CD1c-positive myeloid dendritic cell (primary cell): Measurements from ENCODE around the gene CIC.

Source experiments
- DNase-seq: peaks from one replicate; pipeline ENCODE4 v3.0.0-alpha.2; 2016; ENCODE audit errors: extremely low spot score

The CIC gene

DNA sequence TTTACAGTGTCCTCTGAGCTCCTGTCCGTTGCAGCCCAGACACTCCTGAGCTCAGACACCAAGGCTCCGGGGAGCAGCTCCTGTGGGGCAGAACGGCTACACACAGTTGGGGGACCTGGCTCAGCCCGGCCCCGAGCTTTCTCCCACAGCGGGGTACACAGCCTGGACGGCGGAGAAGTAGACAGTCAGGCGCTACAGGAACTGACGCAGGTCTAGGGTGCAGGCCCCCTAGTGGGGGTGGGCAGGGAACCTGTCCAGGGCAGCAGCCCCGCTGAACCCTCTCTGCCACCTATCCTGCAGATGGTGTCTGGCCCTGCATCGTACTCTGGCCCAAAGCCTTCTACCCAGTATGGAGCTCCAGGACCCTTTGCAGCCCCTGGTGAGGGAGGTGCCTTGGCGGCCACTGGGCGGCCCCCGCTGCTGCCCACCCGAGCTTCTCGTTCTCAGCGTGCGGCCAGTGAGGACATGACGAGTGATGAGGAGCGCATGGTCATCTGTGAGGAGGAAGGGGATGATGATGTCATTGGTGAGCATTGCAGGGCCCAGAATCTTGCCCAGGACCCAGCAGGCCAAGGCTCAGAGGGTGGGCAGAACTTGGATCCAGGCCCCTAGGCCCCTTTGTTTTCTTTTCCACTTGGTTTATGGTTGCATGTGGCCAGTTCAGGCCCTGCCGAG lies 20.0 kb downstream of the CIC start:
- DNase-seq = no peak

DNA sequence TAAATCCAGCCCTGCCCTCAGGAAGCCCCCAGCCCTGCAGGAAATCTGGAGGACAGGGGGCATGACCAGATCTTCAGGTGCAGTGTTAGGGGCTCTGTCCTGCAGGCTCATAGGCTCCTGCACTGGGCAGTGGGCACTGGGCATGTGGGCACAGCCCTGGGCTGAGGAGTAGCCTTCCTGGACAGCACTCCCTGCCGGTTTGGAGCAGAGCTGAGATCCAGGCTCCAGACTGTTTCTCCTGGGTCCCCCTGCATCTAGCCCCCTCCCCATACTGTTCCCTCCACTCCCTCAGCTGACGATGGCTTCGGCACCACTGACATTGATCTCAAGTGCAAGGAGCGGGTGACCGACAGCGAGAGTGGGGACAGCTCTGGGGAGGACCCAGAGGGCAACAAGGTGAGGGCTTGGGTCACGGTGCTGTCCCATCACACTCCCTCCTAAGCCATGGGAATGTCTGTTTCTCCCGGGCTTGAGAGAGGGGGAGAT lies 20.5 kb downstream of the CIC start:
- no peak for DNase-seq

DNA sequence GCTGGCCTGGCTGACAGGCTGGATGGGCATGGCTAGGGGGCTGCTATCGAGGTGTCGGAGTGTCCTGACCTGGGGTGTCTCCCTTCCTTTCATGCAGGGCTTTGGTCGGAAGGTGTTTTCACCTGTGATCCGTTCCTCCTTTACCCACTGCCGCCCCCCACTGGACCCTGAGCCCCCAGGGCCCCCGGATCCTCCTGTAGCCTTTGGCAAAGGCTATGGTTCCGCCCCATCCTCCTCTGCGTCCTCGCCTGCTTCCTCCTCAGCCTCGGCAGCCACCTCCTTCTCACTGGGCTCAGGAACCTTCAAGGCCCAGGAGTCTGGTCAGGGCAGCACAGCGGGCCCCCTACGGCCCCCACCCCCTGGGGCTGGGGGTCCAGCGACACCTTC lies 21.1 kb downstream of the CIC start:
- no peak for DNase-seq

DNA sequence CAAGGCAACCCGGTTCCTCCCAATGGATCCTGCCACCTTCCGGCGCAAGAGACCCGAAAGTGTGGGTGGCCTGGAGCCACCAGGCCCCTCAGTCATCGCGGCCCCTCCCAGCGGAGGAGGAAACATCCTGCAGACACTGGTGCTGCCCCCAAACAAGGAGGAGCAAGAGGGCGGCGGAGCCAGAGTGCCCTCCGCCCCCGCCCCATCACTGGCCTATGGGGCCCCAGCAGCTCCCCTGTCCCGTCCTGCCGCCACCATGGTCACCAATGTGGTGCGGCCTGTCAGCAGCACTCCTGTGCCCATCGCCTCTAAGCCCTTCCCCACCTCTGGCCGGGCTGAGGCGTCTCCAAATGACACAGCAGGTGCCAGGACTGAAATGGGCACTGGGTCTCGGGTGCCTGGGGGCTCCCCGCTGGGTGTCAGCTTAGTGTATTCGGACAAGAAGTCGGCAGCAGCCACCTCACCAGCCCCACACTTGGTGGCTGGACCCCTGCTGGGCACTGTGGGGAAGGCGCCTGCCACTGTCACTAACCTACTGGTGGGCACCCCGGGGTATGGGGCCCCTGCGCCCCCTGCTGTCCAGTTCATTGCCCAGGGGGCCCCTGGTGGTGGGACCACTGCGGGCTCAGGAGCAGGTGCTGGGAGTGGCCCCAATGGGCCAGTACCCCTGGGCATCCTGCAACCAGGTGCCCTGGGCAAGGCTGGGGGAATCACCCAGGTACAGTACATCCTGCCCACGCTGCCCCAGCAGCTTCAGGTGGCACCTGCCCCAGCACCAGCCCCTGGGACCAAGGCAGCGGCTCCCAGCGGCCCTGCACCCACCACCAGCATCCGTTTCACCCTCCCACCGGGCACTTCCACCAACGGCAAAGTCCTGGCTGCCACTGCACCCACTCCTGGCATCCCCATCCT lies 21.7 kb downstream of the CIC start:
- peak; percentile 35 for DNase-seq

DNA sequence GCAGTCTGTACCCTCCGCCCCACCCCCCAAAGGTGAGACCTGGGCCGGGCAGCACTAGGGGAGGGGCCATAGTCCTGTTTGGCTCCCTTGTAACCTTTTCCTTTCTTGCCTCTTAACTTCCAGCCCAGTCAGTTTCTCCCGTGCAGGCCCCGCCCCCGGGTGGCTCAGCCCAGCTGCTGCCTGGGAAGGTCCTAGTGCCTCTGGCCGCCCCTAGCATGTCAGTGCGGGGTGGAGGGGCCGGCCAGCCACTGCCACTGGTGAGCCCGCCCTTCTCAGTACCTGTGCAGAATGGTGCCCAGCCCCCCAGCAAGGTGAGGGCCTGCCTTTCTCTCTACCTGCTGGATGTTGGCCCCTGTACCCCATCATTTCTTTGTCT lies 22.4 kb downstream of the CIC start:
- DNase-seq = no peak

DNA sequence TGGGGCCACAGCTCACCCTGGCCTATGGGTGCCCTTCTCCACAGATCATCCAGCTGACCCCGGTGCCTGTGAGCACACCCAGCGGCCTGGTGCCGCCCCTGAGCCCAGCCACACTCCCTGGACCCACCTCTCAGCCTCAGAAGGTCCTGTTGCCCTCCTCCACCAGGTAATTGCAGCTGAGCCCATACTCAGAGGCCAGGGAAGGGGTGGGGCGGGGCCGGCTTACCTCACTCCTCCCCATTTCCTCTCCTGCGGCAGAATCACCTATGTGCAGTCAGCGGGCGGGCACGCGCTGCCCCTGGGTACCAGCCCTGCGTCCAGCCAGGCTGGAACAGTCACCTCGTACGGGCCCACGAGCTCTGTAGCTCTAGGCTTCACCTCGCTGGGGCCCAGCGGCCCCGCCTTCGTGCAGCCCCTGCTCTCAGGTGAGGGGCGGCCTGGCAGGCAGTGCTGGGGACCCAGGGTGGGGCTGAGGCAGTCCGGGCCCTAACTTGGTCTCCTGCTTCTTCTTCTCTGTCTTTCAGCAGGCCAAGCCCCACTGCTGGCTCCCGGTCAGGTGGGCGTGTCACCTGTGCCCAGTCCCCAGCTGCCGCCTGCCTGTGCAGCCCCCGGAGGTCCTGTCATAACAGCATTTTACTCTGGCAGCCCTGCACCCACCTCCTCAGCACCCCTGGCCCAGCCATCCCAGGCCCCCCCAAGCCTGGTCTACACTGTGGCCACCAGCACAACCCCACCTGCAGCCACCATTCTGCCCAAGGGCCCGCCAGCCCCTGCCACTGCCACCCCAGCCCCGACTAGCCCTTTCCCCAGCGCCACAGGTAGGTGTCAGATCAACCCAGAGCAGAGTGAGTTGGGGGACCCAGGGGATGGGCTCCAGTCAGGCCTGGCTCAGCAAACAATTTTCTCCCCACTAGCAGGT lies 23.2 kb downstream of the CIC start:
- no peak for DNase-seq

DNA sequence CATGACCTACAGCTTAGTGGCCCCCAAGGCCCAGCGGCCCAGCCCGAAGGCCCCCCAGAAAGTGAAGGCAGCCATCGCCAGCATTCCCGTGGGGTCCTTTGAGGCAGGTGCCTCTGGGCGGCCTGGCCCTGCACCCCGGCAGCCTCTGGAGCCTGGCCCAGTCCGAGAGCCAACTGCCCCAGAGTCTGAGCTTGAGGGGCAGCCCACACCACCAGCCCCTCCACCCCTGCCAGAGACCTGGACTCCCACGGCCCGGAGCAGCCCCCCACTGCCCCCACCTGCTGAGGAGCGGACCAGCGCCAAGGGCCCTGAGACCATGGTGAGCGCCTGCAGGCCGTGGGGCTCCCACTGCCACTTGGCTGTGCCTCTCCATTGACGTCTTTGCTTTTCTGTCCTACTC lies 23.9 kb downstream of the CIC start:
- DNase-seq = no peak

DNA sequence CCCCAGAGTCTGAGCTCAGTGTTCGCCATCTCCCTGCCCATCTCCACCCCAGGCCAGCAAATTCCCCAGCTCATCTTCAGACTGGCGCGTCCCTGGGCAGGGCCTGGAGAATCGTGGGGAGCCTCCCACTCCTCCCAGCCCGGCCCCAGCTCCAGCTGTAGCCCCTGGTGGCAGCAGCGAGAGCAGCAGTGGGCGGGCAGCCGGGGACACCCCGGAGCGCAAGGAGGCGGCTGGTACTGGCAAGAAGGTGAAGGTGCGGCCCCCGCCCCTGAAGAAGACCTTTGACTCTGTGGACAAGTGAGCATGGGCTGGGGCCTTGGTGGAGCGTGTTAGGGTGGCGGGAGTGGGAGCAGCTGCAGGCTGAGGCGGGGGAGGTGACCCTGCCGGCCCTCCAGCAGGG lies 24.5 kb downstream of the CIC start:
- DNase-seq = no peak

DNA sequence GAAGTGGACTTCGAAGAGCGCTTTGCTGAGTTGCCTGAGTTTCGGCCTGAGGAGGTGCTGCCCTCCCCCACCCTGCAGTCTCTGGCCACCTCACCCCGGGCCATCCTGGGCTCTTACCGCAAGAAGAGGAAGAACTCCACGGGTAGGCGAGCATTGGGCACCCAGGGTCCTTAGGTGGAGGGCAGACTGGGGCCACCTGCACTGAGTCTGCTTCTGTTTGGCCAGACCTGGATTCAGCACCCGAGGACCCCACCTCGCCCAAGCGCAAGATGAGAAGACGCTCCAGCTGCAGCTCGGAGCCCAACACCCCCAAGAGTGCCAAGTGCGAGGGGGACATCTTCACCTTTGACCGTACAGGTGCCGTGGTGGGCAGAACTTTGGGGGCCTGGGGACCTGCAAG lies 24.9 kb downstream of the CIC start:
- DNase-seq = no peak

DNA sequence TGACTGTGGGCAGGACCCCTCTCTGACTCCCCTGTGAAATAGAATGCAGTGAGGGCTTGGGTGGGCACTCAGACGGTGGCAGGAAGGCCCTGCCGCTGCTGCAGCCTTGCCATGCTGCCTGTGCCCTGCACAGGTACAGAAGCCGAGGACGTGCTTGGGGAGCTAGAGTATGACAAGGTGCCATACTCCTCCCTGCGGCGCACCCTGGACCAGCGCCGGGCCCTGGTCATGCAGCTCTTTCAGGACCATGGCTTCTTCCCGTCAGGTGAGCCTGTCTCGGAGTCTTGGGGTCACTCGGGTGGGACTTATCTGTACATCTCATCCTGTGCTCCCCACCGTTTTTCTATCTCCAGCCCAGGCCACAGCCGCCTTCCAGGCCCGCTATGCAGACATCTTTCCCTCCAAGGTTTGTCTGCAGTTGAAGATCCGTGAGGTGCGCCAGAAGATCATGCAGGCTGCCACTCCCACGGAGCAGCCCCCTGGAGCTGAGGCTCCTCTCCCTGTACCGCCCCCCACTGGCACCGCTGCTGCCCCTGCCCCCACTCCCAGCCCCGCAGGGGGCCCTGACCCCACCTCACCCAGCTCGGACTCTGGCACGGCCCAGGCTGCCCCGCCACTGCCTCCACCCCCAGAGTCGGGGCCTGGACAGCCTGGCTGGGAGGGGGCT lies 25.6 kb downstream of the CIC start:
- no peak for DNase-seq

DNA sequence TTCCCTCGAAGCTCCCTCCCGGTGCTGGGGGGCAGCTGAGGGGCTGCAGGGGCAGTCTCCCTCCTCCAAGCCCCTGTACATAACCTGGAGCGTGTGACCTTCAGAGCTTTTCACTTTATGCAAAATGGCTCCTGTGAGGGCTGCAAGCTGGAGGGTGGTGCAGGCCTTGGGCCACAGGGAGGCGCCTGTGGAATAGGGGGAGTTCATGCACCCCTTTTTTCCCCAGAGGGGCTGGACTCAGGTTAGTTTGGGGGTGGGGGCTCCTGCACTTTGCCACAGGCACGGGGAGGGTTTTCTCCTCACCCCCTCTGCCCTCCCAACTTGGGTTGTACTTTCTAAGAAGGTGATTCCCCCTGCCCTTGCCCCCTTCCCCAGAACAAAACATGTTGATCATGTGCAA lies 26.3 kb downstream of the CIC start:
- no peak for DNase-seq

DNA sequence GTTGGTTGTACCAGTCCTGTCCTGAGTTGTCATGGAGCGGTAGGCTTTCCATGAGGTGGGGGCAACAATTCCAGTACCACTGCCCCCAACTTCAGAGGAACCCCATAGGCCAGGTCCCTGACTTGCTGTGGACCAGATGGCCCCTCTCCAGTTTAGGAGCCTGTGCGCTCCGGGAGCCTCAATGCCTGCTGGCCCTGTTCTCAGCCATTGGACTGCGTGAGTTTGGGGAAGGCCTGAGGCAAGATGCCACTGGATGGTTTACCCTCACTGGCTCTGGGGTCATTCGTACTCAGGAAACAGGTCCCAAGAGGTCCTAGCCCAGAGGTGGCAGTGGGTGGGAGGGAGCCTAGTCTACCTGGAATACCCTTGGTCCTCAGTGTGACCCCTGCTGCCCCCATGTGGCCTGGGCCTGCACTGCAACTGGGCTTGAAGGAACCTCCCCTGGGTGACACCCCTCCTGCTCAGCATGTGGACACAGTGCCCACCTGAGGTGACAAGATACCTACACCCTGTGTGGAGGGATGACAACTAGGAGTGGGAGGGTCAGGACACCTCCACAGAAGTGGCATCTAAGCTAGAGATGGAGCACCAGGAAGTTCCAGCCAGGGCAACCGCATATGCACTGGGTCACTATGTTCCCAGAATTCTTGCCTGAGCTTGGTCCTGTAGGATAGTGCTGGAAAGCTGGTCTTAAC lies 26.9 kb downstream of the CIC start:
- DNase-seq = peak; percentile 80

DNA sequence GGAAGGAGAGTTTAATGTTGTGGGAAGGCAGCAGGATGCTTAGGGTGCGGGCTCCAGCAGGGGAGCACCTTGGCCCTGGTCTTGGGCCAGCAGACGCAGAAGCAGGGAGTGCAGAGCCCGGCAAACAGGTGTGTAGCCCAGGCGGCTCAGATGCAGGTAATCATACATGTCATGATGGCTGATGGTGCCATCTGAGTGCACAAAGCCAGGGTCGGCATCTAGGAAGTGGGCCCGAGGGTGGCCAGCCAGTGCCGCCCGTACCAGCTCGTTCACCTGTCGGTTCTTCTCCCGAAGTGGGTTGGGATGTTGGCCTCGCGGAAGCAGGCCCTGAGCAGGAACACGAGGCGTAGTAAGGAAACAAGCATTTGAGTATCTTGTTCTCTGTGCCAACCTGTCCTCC lies 28.0 kb downstream of the CIC start:
- DNase-seq = no peak

DNA sequence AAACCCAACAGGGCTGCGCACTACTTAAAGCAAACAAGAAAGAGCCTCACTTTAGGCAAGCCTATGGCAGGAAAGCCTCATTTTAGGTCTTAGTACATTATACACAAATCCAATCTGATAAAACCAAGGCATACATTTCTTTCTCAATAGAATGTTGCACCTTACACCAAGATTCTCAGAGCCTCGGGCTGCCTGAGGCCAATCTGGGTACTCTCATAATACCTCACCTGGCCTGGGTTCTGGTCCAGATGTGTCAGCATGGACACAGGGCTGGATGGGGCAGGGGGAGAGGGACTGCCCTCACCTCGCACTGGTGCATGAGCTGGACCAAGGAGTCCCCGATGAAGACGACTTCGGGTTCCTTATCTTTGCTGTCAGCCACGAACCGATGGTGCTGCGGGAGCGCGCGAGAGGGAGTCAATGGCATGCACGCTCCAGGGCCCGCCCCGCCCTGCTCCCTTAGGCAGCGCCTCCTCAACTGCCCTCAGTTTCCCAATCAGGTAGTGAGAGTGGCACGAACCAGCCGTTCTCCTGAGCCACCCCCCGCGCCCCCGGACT lies 32.7 kb downstream of the CIC start, which contains the start of gene PRR19:
PRR19 (plus strand) TSS at position 487 of the 558 bp plus-strand sequence. CDS start 7,453 bp downstream, outside the sequence.
- no peak for DNase-seq

DNA sequence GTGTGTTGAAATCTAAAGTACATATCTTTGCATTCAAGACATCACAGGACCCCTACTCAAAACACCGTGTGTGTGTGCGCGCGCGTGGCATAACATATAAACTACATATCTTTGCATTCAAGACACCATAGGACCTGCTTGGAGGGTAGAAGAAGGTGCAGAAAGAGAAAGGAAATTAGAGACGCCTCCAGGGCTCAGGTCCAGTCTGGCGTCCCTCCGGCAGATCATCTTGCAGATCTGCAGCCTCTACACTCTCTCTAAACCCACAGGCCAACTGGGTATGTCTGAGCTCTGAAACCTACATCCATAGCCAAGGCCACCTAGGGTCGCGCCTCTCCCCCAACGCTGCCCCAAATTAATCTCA lies 34.0 kb downstream of the CIC start:
- no peak for DNase-seq

DNA sequence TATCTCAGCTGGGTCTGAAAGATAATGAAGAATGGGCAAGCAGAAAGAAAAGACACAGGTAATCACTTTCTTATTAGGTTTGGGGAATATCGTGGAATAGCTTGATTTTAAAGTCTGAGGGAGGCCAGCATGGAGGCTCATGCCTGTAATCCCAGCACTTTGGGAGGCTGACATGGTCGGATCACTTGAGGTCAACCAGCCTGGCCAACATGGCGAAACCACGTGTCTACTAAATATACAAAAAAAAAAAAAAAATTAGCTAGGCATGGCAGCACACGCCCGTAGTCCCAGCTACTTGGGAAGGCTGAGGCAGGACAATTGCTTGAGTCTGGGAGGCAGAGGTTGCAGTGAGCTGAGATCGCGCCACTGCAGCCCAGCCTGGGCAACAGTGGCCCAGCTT lies 34.8 kb downstream of the CIC start:
- DNase-seq = no peak

DNA sequence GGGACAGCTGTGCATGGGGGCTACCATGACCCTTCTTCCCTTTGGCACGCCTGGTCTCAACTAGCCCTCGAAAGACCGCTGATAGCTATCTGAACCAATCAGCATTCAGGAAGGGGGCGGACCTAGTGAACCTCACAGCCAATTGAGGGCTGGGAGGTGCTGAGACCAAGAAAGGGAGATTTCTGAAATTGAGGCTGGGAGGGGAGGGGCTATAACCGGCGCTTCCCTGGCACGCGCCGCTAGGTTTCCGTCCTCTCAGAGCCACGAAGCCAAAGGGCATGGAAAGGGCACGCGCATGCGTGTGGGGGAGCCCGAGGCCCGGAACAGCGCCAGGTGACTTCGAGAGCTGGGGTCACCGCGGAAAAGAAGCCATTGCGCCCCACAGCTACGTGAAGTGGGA lies 37.6 kb downstream of the CIC start:
- no peak for DNase-seq

DNA sequence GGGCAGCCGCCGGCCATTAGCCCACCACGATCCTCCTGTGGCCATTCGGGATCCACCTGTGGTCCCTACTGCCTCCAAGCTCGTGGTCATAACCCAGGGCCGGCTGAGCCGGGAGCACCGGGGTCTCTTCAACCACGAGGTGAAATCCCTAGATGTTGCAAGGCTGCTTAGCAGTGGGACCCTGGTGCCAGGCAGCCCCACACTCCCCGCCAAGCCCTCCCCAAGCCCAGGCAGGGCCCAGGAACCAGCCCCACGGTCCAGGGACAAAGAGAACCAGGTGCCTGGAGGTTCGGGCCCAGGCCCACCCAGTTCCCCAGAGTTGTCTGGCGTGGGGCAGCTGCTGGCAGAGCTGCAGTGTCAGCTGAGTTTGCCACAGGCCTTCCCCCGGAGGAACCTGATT lies 40.6 kb downstream of the CIC start:
- no peak for DNase-seq

DNA sequence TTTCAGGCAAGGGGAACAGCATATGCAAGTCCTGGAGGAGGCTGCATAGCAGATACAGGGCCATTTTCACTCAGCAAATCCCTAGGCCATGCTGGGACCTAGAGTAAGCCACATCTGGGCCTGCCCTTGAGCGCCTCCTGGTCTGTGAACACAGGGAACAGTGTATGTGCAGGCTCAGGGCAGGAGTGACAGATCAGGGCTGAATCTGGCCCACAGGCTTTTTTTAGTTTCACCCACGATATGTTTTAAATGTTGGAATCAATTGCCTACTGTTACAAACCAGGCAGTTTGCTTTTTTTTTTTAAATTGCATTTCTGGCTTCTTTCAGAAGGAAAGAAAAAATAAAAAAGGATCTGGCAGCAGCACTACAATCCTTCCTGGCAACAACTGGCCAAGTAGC lies 42.6 kb downstream of the CIC start:
- DNase-seq = no peak

DNA sequence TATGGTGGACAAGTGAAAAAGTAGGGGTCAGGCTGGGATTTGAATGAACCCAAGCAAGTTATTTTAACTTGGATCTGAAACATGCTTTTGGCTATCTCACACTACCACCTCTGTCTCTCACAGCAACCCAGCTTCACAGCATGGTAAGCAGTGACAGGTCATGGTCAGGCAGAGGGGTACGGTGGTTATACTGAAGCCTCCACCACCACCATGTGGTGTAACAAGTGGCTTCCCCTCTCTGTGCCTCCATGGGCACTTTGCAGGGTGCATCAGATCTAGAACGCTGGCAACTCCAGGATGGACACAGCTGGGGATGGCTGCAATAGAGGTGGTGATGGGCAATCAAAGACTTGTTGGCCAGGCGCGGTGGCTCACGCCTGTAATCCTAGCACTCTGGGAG lies 43.3 kb downstream of the CIC start:
- no peak for DNase-seq
